Liver (tissue), 3 donors: ENCODE data around the gene CACNA1B.

Experiments used
- NR2F2 ChIP-seq: IDR thresholded peaks from 2 replicates; pipeline ENCODE4 v1.6.1; 2016; ENCODE audit warnings: antibody characterized with exemption
- SP1 ChIP-seq: IDR thresholded peaks from 2 replicates; pipeline ENCODE4 v1.6.1; 2018; ENCODE audit warnings: antibody characterized with exemption, mild to moderate bottlenecking
- TAF1 ChIP-seq: conservative IDR thresholded peaks from 2 replicates; pipeline ENCODE4 v1.6.1; 2016; ENCODE audit warnings: antibody characterized with exemption, mild to moderate bottlenecking
- YY1 ChIP-seq: IDR thresholded peaks from 2 replicates; pipeline ENCODE4 v1.6.1; 2016; ENCODE audit warnings: antibody characterized with exemption, mild to moderate bottlenecking
- TF ChIP-seq, protein P1 (sequence below): fragments of 150-350 bp; IDR thresholded peaks from 2 replicates; pipeline ENCODE4 v1.5.1; 2017; ENCODE audit warnings: improper control_type of control experiment, low read depth, low read length; ENCODE audit not compliant: missing input control
- TF ChIP-seq, protein P2 (sequence below): IDR thresholded peaks from 2 replicates; pipeline ENCODE4 v1.6.1; 2016; ENCODE audit warnings: antibody characterized with exemption
- TF ChIP-seq, protein P3 (sequence below): IDR thresholded peaks from 2 replicates; pipeline ENCODE4 v1.6.1; 2016; ENCODE audit warnings: antibody characterized with exemption
- donor health status: healthy.
- donor health status: healthy.

DNA sequence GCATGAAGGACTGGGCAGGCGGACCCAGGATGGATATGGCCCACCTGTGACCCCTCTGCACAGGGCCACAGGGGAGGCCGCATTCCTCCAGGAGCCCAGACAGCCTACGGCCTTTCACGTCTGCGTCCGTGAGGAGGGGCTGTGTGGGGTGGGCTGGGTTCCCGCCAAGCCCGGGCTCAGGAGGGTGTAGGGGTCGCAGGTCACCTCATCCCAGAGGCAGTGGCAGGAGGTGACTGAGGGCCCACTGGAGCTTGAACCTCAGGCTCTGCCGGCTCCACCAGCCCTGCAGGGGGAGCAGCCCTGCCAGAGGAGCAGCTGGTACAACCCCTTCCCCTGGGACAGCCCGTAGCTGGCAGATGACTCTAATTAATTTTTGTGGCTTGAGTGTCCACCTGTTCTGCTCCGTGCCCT is 40.7 kb upstream of the CACNA1B start:
- TF ChIP-seq, protein P1, sequence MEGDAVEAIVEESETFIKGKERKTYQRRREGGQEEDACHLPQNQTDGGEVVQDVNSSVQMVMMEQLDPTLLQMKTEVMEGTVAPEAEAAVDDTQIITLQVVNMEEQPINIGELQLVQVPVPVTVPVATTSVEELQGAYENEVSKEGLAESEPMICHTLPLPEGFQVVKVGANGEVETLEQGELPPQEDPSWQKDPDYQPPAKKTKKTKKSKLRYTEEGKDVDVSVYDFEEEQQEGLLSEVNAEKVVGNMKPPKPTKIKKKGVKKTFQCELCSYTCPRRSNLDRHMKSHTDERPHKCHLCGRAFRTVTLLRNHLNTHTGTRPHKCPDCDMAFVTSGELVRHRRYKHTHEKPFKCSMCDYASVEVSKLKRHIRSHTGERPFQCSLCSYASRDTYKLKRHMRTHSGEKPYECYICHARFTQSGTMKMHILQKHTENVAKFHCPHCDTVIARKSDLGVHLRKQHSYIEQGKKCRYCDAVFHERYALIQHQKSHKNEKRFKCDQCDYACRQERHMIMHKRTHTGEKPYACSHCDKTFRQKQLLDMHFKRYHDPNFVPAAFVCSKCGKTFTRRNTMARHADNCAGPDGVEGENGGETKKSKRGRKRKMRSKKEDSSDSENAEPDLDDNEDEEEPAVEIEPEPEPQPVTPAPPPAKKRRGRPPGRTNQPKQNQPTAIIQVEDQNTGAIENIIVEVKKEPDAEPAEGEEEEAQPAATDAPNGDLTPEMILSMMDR = no peak
- TF ChIP-seq NR2F2 (no peak), TAF1 (no peak), SP1 (no peak), YY1 (no peak)
- TF ChIP-seq, protein P2, sequence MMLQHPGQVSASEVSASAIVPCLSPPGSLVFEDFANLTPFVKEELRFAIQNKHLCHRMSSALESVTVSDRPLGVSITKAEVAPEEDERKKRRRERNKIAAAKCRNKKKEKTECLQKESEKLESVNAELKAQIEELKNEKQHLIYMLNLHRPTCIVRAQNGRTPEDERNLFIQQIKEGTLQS = no peak
- TF ChIP-seq, protein P3, sequence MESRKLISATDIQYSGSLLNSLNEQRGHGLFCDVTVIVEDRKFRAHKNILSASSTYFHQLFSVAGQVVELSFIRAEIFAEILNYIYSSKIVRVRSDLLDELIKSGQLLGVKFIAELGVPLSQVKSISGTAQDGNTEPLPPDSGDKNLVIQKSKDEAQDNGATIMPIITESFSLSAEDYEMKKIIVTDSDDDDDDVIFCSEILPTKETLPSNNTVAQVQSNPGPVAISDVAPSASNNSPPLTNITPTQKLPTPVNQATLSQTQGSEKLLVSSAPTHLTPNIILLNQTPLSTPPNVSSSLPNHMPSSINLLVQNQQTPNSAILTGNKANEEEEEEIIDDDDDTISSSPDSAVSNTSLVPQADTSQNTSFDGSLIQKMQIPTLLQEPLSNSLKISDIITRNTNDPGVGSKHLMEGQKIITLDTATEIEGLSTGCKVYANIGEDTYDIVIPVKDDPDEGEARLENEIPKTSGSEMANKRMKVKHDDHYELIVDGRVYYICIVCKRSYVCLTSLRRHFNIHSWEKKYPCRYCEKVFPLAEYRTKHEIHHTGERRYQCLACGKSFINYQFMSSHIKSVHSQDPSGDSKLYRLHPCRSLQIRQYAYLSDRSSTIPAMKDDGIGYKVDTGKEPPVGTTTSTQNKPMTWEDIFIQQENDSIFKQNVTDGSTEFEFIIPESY = no peak
